HepG2 (cell line): ENCODE results near the gene NTN5. TPM values are rescaled to one million over a fixed set of nuclear protein-coding genes. Genes with fewer than 3 reads are reported as not detected.

Experiments used
- AGO2 ChIP-seq: fragments of 200-400 bp; formaldehyde crosslinking; optimal IDR thresholded peaks from 2 replicates; pipeline ENCODE3; 2017; ENCODE audit warnings: mild to moderate bottlenecking, low read depth, low read length, moderate library complexity
- FLYWCH1 ChIP-seq: sonication (generic); formaldehyde crosslinking; IDR thresholded peaks from 2 replicates; pipeline ENCODE4 v1.8.1; 2023; ENCODE audit warnings: mild to moderate bottlenecking, missing genetic modification reagents
- HNRNPLL ChIP-seq: fragments of 200-400 bp; formaldehyde crosslinking; IDR thresholded peaks from 2 replicates; pipeline ENCODE4 v1.6.1; 2017; ENCODE audit warnings: mild to moderate bottlenecking, low read depth, low read length; ENCODE audit not compliant: poor library complexity, severe bottlenecking
- JUNB ChIP-seq: sonication (generic); formaldehyde crosslinking; IDR thresholded peaks from 2 replicates; pipeline ENCODE4 v1.8.0; 2022; ENCODE audit warnings: missing genetic modification reagents, mild to moderate bottlenecking, borderline replicate concordance
- KMT2A ChIP-seq: sonication (generic); formaldehyde crosslinking; IDR thresholded peaks from 2 replicates; pipeline ENCODE4 v1.4.0; 2020; ENCODE audit warnings: missing genetic modification reagents
- SOX6 ChIP-seq, 2 experiments: fragments of 450-650 bp in 1 of 2; sonication (generic) in 1 of 2; formaldehyde crosslinking in 1 of 2; IDR thresholded peaks; 2 replicates each; pipeline versions ENCODE4 v1.4.0 to v1.6.1; 2017 to 2020; ENCODE audit warnings: antibody characterized with exemption in 1 of 2, mild to moderate bottlenecking in 1 of 2, missing genetic modification reagents in 1 of 2
- SP1 ChIP-seq, 2 experiments: fragments of 450-650 bp in 1 of 2; sonication (generic) in 1 of 2; formaldehyde crosslinking in 1 of 2; IDR thresholded peaks; 2 replicates each; pipeline versions ENCODE4 v1.4.0 to v1.6.1; 2016 to 2020; ENCODE audit warnings: missing genetic modification reagents in 1 of 2
- STAG1 ChIP-seq: sonication (generic); formaldehyde crosslinking; IDR thresholded peaks from 2 replicates; pipeline ENCODE4 v1.4.0; 2020; ENCODE audit warnings: missing genetic modification reagents
- ZFP62 ChIP-seq: sonication (generic); formaldehyde crosslinking; IDR thresholded peaks from 2 replicates; pipeline ENCODE4 v1.4.0; 2020; ENCODE audit warnings: missing genetic modification reagents
- ZNF33B ChIP-seq: sonication (generic); formaldehyde crosslinking; IDR thresholded peaks from 2 replicates; pipeline ENCODE4 v1.5.1; 2020; ENCODE audit warnings: mild to moderate bottlenecking, missing genetic modification reagents
- ZNF557 ChIP-seq: sonication (generic); formaldehyde crosslinking; IDR thresholded peaks from 2 replicates; pipeline ENCODE4 v1.4.0; 2020; ENCODE audit warnings: missing genetic modification reagents
- ZNF614 ChIP-seq: IDR thresholded peaks from 2 replicates; pipeline ENCODE4 v1.6.1; 2018; ENCODE audit warnings: missing biosample characterization, missing genetic modification reagents, inconsistent platforms, borderline replicate concordance
- ZNF850 ChIP-seq: sonication (generic); formaldehyde crosslinking; conservative IDR thresholded peaks from 2 replicates; pipeline ENCODE4 v1.9.0; 2021; ENCODE audit warnings: mild to moderate bottlenecking, missing genetic modification reagents
- polyA plus RNA-seq, 8 experiments: library from polyadenylated mRNA; depleted of rRNA in 3 of 8; stranded (reverse) in 7 of 8; unstranded in 1 of 8; fragments of >200 nt; fragmentation: Illumina TruSeq in 4 of 8; extraction: Trizol in 4 of 8; gene quantifications; 2 replicates each; pipeline versions ENCODE4 v1.2.1 to v1.2.3, GENCODE V29; 2011 to 2016; ENCODE audit warnings: low read depth in 4 of 8, missing spikeins in 1 of 8, mixed read lengths in 1 of 8; ENCODE audit not compliant: insufficient read depth in 1 of 8
- total RNA-seq, 5 experiments: library from RNA; depleted of rRNA; stranded (reverse); fragments of >200 nt; fragmentation: Illumina TruSeq; extraction: Trizol; gene quantifications; 2 replicates each; pipeline ENCODE4 v1.2.3, GENCODE V29; 2016; ENCODE audit warnings: low read depth in 1 of 5
- TF ChIP-seq, protein P1 (sequence below): fragments of 450-650 bp; IDR thresholded peaks from 2 replicates; pipeline ENCODE4 v1.6.1; 2017; ENCODE audit warnings: mild to moderate bottlenecking
- TF ChIP-seq, protein P2 (sequence below): sonication (generic); formaldehyde crosslinking; IDR thresholded peaks from 2 replicates; pipeline ENCODE4 v1.4.0; 2020; ENCODE audit warnings: missing genetic modification reagents
- TF ChIP-seq, protein P3 (sequence below): sonication (generic); formaldehyde crosslinking; IDR thresholded peaks from 2 replicates; pipeline ENCODE4 v1.5.0; 2020; ENCODE audit warnings: missing genetic modification reagents
- TF ChIP-seq, protein P4 (sequence below): sonication (generic); formaldehyde crosslinking; IDR thresholded peaks from 2 replicates; pipeline ENCODE4 v1.5.1; 2020; ENCODE audit warnings: mild to moderate bottlenecking, missing genetic modification reagents, borderline replicate concordance

The NTN5 gene
- total and polyA plus RNA-seq, 2 of the 13 experiments (the other 11 are each of a cell fraction or from before 2014, with no cell fraction given) = 0.05 TPM; not detected in 1

DNA sequence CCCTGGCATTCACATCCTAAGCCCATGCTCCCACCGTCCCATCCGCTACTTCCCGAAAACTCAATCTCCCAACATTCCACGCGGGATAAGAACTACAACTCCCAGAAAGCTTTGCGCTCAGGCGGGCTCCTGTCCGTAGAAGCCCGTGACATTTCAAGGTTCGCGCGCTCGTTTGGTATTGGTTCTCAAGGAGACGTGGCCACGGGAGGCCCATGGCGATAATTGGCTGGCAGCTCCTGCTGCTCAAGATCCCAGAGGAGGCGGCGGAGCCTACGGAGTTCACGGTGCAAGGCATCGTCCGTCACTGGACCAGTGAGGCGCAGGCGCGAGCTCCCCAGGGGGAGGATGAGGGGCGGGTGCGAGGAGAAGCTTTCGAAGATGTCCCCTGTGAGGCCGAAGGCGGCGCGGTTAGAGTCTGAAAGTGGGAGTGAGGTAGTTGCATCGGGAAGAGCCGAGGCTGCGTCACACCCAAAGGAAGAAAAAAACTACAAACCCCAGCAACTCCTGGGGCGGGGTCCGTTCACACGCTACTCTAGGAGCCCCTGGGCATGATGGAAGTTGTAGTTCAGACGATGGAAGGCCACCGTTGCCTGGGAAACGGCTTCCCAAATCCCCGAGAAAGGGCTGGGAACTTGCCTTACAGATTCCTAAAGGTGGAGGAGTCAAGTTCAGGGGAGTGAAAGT is 47.9 kb upstream of the NTN5 start (continued):
- TF ChIP-seq, protein P1, sequence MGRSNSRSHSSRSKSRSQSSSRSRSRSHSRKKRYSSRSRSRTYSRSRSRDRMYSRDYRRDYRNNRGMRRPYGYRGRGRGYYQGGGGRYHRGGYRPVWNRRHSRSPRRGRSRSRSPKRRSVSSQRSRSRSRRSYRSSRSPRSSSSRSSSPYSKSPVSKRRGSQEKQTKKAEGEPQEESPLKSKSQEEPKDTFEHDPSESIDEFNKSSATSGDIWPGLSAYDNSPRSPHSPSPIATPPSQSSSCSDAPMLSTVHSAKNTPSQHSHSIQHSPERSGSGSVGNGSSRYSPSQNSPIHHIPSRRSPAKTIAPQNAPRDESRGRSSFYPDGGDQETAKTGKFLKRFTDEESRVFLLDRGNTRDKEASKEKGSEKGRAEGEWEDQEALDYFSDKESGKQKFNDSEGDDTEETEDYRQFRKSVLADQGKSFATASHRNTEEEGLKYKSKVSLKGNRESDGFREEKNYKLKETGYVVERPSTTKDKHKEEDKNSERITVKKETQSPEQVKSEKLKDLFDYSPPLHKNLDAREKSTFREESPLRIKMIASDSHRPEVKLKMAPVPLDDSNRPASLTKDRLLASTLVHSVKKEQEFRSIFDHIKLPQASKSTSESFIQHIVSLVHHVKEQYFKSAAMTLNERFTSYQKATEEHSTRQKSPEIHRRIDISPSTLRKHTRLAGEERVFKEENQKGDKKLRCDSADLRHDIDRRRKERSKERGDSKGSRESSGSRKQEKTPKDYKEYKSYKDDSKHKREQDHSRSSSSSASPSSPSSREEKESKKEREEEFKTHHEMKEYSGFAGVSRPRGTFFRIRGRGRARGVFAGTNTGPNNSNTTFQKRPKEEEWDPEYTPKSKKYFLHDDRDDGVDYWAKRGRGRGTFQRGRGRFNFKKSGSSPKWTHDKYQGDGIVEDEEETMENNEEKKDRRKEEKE = no peak
- TF ChIP-seq JUNB (no peak), ZNF33B (CRISPR knock-in tag) (peak; percentile 49; the same call in 1 of the 2 replicates), ZNF850 (CRISPR knock-in tag) (no peak), STAG1 (CRISPR knock-in tag) (no peak), KMT2A (no peak), SOX6 (IDR thresholded peaks at IDR 0.05) (no peak), SOX6 (CRISPR knock-in tag; IDR thresholded peaks at IDR 0.05) (peak; percentile 57), ZFP62 (CRISPR knock-in tag) (0 out of 2 replicates have a peak, but pooled peaks have one; percentile 82), FLYWCH1 (CRISPR knock-in tag) (no peak), HNRNPLL (peak; percentile 99), ZNF557 (no peak), AGO2 (no peak), SP1 (IDR thresholded peaks at IDR 0.05) (no peak), SP1 (CRISPR knock-in tag; IDR thresholded peaks at IDR 0.05) (peak; percentile 50; the same call in 1 of the 2 replicates), ZNF614 (CRISPR knock-in tag) (0 out of 2 replicates have a peak, but pooled peaks have one; percentile 57)
- TF ChIP-seq, protein P2, sequence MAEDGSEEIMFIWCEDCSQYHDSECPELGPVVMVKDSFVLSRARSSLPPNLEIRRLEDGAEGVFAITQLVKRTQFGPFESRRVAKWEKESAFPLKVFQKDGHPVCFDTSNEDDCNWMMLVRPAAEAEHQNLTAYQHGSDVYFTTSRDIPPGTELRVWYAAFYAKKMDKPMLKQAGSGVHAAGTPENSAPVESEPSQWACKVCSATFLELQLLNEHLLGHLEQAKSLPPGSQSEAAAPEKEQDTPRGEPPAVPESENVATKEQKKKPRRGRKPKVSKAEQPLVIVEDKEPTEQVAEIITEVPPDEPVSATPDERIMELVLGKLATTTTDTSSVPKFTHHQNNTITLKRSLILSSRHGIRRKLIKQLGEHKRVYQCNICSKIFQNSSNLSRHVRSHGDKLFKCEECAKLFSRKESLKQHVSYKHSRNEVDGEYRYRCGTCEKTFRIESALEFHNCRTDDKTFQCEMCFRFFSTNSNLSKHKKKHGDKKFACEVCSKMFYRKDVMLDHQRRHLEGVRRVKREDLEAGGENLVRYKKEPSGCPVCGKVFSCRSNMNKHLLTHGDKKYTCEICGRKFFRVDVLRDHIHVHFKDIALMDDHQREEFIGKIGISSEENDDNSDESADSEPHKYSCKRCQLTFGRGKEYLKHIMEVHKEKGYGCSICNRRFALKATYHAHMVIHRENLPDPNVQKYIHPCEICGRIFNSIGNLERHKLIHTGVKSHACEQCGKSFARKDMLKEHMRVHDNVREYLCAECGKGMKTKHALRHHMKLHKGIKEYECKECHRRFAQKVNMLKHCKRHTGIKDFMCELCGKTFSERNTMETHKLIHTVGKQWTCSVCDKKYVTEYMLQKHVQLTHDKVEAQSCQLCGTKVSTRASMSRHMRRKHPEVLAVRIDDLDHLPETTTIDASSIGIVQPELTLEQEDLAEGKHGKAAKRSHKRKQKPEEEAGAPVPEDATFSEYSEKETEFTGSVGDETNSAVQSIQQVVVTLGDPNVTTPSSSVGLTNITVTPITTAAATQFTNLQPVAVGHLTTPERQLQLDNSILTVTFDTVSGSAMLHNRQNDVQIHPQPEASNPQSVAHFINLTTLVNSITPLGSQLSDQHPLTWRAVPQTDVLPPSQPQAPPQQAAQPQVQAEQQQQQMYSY = no peak
- TF ChIP-seq, protein P3, sequence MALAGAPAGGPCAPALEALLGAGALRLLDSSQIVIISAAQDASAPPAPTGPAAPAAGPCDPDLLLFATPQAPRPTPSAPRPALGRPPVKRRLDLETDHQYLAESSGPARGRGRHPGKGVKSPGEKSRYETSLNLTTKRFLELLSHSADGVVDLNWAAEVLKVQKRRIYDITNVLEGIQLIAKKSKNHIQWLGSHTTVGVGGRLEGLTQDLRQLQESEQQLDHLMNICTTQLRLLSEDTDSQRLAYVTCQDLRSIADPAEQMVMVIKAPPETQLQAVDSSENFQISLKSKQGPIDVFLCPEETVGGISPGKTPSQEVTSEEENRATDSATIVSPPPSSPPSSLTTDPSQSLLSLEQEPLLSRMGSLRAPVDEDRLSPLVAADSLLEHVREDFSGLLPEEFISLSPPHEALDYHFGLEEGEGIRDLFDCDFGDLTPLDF (CRISPR knock-in tag) = peak; percentile 98
- TF ChIP-seq, protein P4, sequence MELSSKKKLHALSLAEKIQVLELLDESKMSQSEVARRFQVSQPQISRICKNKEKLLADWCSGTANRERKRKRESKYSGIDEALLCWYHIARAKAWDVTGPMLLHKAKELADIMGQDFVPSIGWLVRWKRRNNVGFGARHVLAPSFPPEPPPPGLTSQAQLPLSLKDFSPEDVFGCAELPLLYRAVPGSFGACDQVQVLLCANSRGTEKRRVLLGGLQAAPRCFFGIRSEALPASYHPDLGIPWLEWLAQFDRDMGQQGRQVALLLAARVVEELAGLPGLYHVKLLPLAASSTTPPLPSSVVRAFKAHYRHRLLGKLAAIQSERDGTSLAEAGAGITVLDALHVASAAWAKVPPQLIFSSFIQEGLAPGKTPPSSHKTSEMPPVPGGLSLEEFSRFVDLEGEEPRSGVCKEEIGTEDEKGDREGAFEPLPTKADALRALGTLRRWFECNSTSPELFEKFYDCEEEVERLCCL (CRISPR knock-in tag) = no peak
